Fibroblast of skin of scalp (primary cell): ENCODE data around the gene UTS2.
A peak's percentile ranks its signal among the peaks of the same experiment; 100 is the strongest.

Source experiments
- DNase-seq: peaks from one replicate; pipeline ENCODE4 v3.0.0-alpha.2; 2013

The UTS2 gene

DNA sequence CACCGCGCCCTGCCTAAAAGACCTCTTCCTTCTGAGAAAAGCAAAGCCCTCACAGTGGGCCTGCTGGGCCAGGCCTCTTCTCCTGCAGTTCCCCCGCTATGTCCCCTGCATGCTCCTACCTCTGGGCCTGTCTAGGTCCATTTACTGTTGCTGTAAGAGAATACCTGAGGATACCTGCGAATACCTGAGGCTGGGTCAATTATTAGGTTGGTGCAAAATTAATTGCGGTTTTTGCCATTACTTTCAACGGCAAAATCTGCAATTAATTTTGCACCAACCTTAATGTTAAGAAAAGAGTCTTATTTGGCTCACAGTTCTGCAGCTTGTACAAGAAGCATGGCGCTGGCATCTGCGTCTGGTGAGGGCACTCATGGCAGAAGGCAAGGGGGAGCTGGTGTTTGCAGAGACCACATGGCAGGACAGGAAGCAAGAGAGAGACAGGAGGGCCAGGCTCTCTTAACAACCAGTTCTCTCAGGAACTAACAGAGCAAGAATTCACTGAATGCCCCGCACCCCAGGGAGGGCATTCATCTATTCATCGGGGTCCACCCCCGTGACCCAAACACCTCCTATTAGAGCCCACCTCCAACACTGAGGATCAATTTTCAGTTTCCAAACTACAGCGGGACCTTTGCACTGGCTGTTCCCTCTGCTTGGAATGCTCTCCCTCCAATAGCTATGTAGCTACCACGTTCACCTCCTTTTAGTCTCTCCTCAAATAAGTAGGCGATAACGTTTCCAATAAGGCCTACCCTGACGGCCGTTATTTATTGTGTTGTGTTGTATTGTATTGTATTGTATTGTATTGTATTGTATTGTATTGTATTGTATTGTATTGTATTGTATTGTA is 9.6 kb upstream of the UTS2 start:
- DNase-seq = no peak

GRCh38 chr1:7861452-7861851 is 8.6 kb upstream of the UTS2 start:
- no peak for DNase-seq

DNA sequence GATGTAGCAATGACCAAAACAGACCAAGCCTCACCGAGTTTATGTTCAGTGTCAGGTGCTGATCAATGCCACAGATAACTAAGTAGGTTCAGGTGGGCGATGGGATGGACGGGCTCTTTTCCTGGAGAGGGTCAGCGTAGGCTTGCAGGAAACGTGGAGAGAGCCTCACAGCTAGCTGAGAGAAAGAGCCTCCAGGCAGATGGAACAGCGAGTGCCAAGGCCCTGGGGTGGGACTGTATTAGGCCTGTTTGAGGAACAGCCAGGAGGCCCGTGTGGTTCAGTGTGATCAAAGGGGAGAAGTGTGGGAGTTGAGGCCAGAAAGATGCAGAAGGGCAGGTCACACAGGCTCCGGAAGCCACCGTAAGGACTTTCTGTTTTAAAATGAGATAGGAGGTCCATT is 7.3 kb upstream of the UTS2 start:
- no peak for DNase-seq

DNA sequence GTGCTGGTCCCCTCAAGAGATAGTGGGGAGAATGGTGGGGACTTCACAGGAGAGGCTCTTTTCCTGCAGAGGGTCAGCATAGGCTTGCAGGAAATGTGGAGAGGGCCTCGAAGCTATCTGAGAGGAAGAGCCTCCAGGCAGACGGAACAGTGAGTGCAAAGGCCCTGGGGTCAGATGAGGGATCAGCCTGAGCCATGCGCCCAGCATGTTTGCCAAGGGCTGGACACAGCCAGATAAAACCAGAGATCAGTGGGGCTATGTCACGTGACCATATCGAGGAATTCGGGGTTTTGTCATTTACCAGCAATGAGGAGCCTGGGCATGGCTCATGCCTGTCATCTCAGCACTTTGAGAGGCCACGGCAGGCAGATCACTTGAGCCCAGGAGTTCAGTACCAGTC is 6.5 kb upstream of the UTS2 start:
- DNase-seq = no peak

- DNase-seq = no peak
These were observed 5.1 kb upstream of the UTS2 start for GRCh38 chr1:7857985-7858384.

- no peak for DNase-seq
These were observed 4.1 kb upstream of the UTS2 start for GRCh38 chr1:7857000-7857399.

DNA sequence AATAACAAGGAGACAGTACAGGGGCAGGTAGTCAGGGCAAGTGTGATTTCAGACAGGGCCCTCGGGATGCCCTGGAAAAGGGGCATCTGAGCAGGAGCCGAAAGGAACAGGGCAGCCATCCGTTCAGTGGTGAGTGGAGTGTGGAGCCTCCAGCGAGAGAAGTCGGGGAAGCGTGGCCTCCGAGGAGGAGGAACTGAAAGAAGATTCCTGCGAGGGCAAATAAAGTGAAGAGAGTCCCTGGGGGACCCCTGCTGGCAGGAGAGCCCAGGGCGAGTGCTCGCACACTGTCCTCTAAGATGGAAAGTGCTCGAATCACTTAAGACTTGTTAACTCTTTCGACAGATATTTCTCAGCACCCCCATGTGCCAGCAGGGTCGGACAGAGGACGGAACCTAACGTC is 3.5 kb upstream of the UTS2 start:
- peak; percentile 15 for DNase-seq

DNA sequence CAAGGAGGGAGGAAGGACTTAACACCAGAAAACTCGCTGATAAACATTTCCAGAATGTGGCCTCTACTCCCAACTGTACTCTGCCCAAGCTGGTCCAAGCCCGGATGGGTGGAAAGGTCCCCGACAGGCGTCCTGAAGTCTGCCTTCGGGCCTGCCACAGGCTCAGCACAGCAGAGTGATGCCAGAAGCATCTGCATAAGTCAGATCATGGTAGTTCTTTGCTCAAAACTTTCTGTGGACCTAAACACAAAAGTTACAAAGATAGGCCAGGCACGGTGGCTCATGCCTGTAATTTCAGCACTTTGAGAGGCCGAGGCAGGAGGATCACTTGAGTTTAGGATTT is 790 bp upstream of the UTS2 start:
- no peak for DNase-seq

DNA sequence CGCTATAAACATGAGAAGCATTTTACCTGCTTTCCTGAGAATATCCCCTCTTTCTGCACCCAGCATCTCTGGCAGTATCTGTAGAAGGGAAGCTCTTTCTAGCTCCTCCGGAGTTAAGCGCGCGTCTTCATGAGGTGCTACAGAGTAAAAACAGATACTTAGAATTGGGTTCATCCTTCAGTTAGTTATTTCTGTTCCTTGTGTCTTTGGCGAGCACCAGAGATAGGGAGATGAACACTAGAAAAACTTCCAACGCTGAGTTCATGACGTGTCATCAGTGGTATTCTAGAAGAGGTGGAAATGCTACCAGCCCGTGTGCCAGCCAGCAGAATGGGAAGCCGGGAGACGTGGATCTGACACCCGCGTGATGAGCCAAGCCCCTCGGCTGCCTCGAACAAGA is 2.1 kb downstream of the UTS2 start:
- no peak for DNase-seq

- peak; percentile 46 for DNase-seq
These were observed 5.3 kb downstream of the UTS2 start for GRCh38 chr1:7847599-7847998.

DNA sequence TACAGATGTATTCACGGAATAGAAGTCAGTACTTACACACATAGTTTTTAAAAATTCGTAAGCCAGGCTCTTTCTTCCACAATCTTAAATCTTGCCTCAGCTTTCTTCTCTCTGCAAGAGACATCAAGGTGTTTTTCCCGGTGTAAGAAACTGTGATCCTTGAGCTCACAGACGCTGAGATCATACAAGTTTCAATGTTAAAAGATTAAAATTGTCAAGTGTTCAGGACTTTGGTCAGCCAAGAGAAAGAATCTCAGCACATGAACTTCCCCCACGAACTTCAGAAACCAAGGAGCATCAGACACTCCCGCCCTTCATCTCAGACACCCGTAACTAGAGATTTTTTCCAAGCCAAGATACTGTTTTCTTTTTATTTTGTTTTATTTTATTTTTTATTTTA is 6.2 kb downstream of the UTS2 start:
- no peak for DNase-seq

DNA sequence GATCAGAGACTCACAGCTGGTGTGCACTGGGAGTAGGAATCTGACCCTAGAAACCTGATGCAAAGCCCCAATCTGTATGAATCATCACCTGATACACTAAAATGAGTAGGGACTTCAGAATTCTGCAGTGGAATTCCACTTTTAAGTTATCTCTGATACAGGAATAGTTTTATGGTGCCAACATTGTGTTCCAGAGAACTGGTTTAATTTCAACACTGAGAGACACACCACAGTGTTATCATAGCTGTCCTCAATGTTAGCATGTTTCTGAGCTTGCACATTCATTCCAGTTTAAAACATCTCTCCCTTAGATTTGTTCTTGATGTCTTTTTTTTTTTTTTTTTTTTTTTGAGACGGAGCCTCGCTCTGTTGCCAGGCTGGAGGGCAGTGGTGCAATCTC is 7.1 kb downstream of the UTS2 start:
- peak; percentile 4 for DNase-seq

GRCh38 chr1:7842517-7842916 is 10.3 kb downstream of the UTS2 start:
- DNase-seq = no peak

- DNase-seq = no peak
These were observed 13.3 kb downstream of the UTS2 start for GRCh38 chr1:7839526-7839925.

GRCh38 chr1:7838714-7839113 is 14.2 kb downstream of the UTS2 start:
- no peak for DNase-seq

- no peak for DNase-seq
These were observed 19.8 kb downstream of the UTS2 start for GRCh38 chr1:7833035-7833434.

GRCh38 chr1:7831458-7831857 is 21.4 kb downstream of the UTS2 start:
- DNase-seq = no peak

- DNase-seq = no peak
These were observed 25.5 kb downstream of the UTS2 start for GRCh38 chr1:7827126-7827955.

GRCh38 chr1:7826363-7826762 is 26.5 kb downstream of the UTS2 start:
- no peak for DNase-seq

- no peak for DNase-seq
These were observed 28.2 kb downstream of the UTS2 start for GRCh38 chr1:7824701-7825100.

GRCh38 chr1:7821282-7821681 is 31.6 kb downstream of the UTS2 start:
- no peak for DNase-seq

- DNase-seq = no peak
These were observed 39.0 kb downstream of the UTS2 start for GRCh38 chr1:7813677-7814373.

GRCh38 chr1:7811476-7811875 is 41.4 kb downstream of the UTS2 start:
- DNase-seq = no peak

DNA sequence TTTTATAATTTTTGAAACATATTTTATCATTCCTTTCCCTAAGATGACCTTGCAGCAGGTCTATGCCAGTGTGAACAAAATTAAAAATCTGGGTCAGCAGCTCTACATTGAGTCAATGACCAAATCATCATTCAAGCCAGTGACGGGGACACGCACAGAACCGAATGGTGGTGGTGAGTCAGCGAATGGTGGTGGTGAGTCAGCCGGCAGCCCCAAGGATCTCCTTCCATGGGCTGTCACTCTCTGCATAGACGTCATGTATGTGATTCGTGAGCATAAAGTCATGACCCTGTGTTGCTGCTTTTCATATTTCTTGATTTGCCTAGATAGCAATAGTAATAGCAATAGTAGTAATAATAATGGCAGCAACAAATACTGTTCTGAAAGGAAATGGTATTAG is 42.5 kb downstream of the UTS2 start:
- DNase-seq = peak; percentile 82
